A549 (cell line): ENCODE results near the gene GRK5. TPM values are rescaled to one million over a fixed set of nuclear protein-coding genes. Genes with fewer than 3 reads are reported as not detected.
A peak's percentile ranks its signal among the peaks of the same experiment; 100 is the strongest.
"Not testable (repeated sequence)": the region's sequence is repeated elsewhere in the genome, so short reads cannot be mapped to it uniquely, and the experiment has no call there.

Experiments used
- ATAC-seq, 2 experiments: fragments of 200-7000 bp in 1 of 2; fragments of >200 bp in 1 of 2; cut with Nextera tagmentation in 1 of 2; cut with Tn5 transposase in 1 of 2; 3 replicates each; pipeline versions ENCODE4 v1.8.0 to v1.9.1; 2018 to 2020; ENCODE audit warnings: mild to moderate bottlenecking in 1 of 2, moderate library complexity in 1 of 2
- CTCF ChIA-PET: fragments of 300-600 bp; sonication (Branson Sonifier 250); formaldehyde crosslinking; extraction: SDS; loops from one replicate; lab custom pipeline; 2021; ENCODE audit warnings: antibody characterized with exemption, inconsistent platforms; lab: Yijun Ruan, JAX
- POLR2A ChIA-PET: fragments of 350-600 bp; formaldehyde crosslinking; extraction: SDS; loops from one replicate; lab custom pipeline; 2021; ENCODE audit warnings: antibody characterized with exemption, inconsistent platforms; lab: Yijun Ruan, JAX
- DNase-seq, 2 experiments: peaks; one replicate each; pipeline versions ENCODE4 v3.0.0 to v3.0.0-alpha.2; 2011 to 2016; ENCODE audit warnings: low read depth in 1 of 2, low spot score in 1 of 2
- FAIRE-seq: peaks from 2 replicates; lab custom pipeline; 2011; peaks lifted over from hg19 to GRCh38; lab: Jason Lieb, UNC
- H3K27ac ChIP-seq, 2 experiments: fragments of >200 bp; sonication (Bioruptor Twin); formaldehyde crosslinking; 3 replicates each; pipeline ENCODE4 v1.5.1; 2016 to 2017
- H3K4me1 ChIP-seq: fragments of >200 bp; sonication (Bioruptor Twin); formaldehyde crosslinking; 3 replicates; pipeline ENCODE4 v1.6.1; 2016
- H3K4me2 ChIP-seq: fragments of >200 bp; sonication (Bioruptor Twin); formaldehyde crosslinking; 3 replicates; pipeline ENCODE4 v1.6.1; 2016
- H3K4me3 ChIP-seq: fragments of >200 bp; sonication (Bioruptor Twin); formaldehyde crosslinking; 3 replicates; pipeline ENCODE4 v1.5.1; 2016
- H3K9me3 ChIP-seq: fragments of >200 bp; sonication (Bioruptor Twin); formaldehyde crosslinking; 3 replicates; pipeline ENCODE4 v1.6.1; 2016
- ATOH8 ChIP-seq: fragments of 250-450 bp; sonication (Bioruptor Pico); IDR thresholded peaks from 2 replicates; pipeline ENCODE4 v1.5.0; 2020; ENCODE audit warnings: low read depth, mild to moderate bottlenecking, moderate library complexity
- CBX8 ChIP-seq: fragments of 200-600 bp; sonication (generic); IDR thresholded peaks from 2 replicates; pipeline ENCODE4 v1.6.1; 2016
- E2F6 ChIP-seq: IDR thresholded peaks from 2 replicates; pipeline ENCODE4 v1.6.1; 2012; ENCODE audit warnings: low read depth, borderline replicate concordance
- ESRRA ChIP-seq: fragments of 150-350 bp; IDR thresholded peaks from 2 replicates; pipeline ENCODE4 v1.6.1; 2014; ENCODE audit warnings: mild to moderate bottlenecking, low read length, borderline replicate concordance
- FOSL2 ChIP-seq, 2 experiments: fragments of 450-650 bp in 1 of 2; fragments of >200 bp in 1 of 2; sonication (Bioruptor Twin) in 1 of 2; formaldehyde crosslinking; IDR thresholded peaks; 2 replicates each; pipeline versions ENCODE4 v1.5.0 to v1.6.1; 2016 to 2020; ENCODE audit warnings: mild to moderate bottlenecking in 1 of 2, moderate library complexity in 1 of 2
- GATA3 ChIP-seq: IDR thresholded peaks from 2 replicates; pipeline ENCODE4 v1.6.1; 2012; ENCODE audit warnings: borderline replicate concordance
- HMGXB4 ChIP-seq: fragments of 250-450 bp; sonication (Bioruptor Pico); IDR thresholded peaks from 2 replicates; pipeline ENCODE4 v1.5.0; 2021; ENCODE audit warnings: mild to moderate bottlenecking, moderate library complexity, borderline replicate concordance
- HOXA7 ChIP-seq: fragments of 250-450 bp; sonication (Bioruptor Pico); IDR thresholded peaks from 2 replicates; pipeline ENCODE4 v1.5.0; 2020; ENCODE audit warnings: mild to moderate bottlenecking, moderate library complexity
- HOXB13 ChIP-seq: fragments of 250-450 bp; sonication (Bioruptor Pico); IDR thresholded peaks from 2 replicates; pipeline ENCODE4 v1.5.0; 2020; ENCODE audit warnings: low read depth, mild to moderate bottlenecking, moderate library complexity
- JUN ChIP-seq, 2 experiments: fragments of >200 bp; sonication (Bioruptor Twin); formaldehyde crosslinking; IDR thresholded peaks; 2 replicates in 1 of 2; 3 replicates in 1 of 2; pipeline ENCODE4 v1.6.1; 2016 to 2017
- KDM5A ChIP-seq: fragments of 200-600 bp; sonication (generic); IDR thresholded peaks from 2 replicates; pipeline ENCODE4 v1.6.1; 2016; ENCODE audit warnings: antibody characterized with exemption, mild to moderate bottlenecking
- MAFK ChIP-seq: fragments of 450-650 bp; IDR thresholded peaks from 2 replicates; pipeline ENCODE4 v1.6.1; 2014; ENCODE audit not compliant: partially characterized antibody
- MYC ChIP-seq: IDR thresholded peaks from 2 replicates; pipeline ENCODE4 v1.6.1; 2012; ENCODE audit warnings: mild to moderate bottlenecking, inconsistent platforms, low read length, improper control_type of control experiment, borderline replicate concordance
- NFE2L2 ChIP-seq: fragments of 150-350 bp; conservative IDR thresholded peaks from 2 replicates; pipeline ENCODE4 v1.6.1; 2014; ENCODE audit warnings: low read length
- NPAS2 ChIP-seq: fragments of 250-450 bp; sonication (Bioruptor Pico); IDR thresholded peaks from 2 replicates; pipeline ENCODE4 v1.8.0; 2022; ENCODE audit warnings: mild to moderate bottlenecking, moderate library complexity, borderline replicate concordance
- POLR2A ChIP-seq: IDR thresholded peaks from 2 replicates; pipeline ENCODE4 v1.6.1; 2012; ENCODE audit warnings: mild to moderate bottlenecking, low read length
- SREBF2 ChIP-seq: fragments of 450-650 bp; IDR thresholded peaks from 2 replicates; pipeline ENCODE4 v1.6.1; 2014; ENCODE audit warnings: mild to moderate bottlenecking, moderate library complexity
- ZC3H11A ChIP-seq: fragments of 450-650 bp; IDR thresholded peaks from 2 replicates; pipeline ENCODE4 v1.6.1; 2014; ENCODE audit warnings: antibody characterized with exemption, mild to moderate bottlenecking
- ZNF302 ChIP-seq: fragments of 250-450 bp; sonication (Bioruptor Pico); IDR thresholded peaks from 2 replicates; pipeline ENCODE4 v1.9.0; 2021; ENCODE audit warnings: inconsistent platforms, mild to moderate bottlenecking, moderate library complexity
- WGBS: methylation state at CpG from one replicate; pipeline ENCODE4 v1.1.6; 2017; ENCODE audit errors: missing lambda C conversion rate; 5-methylcytosine and 5-hydroxymethylcytosine counted together
- polyA plus RNA-seq, 4 experiments: library from polyadenylated mRNA; depleted of rRNA in 3 of 4; stranded (reverse); fragments of >200 nt; fragmentation: RNase III in 1 of 4; extraction: RNeasy Plus Mini Kit Qiagen cat#74134 plus additional on column Dnase treatment in 1 of 4; gene quantifications; 2 replicates in 3 of 4; 3 replicates in 1 of 4; pipeline ENCODE4 v1.2.3, GENCODE V29; 2011 to 2017
- TF ChIP-seq, protein P1 (sequence below): fragments of >200 bp; sonication (Bioruptor Twin); formaldehyde crosslinking; IDR thresholded peaks from 3 replicates; pipeline ENCODE4 v1.5.1; 2016
- TF ChIP-seq, protein P2 (sequence below): IDR thresholded peaks from 2 replicates; pipeline ENCODE4 v1.6.1; 2012
- TF ChIP-seq, protein P3 (sequence below): fragments of >200 bp; sonication (Bioruptor Twin); formaldehyde crosslinking; IDR thresholded peaks from 3 replicates; pipeline ENCODE4 v1.6.1; 2016

The GRK5 gene
- polyA plus RNA-seq, 2 of the 4 experiments (the other 2 are of a cell fraction) = 5.0 to 7.9 TPM

DNA sequence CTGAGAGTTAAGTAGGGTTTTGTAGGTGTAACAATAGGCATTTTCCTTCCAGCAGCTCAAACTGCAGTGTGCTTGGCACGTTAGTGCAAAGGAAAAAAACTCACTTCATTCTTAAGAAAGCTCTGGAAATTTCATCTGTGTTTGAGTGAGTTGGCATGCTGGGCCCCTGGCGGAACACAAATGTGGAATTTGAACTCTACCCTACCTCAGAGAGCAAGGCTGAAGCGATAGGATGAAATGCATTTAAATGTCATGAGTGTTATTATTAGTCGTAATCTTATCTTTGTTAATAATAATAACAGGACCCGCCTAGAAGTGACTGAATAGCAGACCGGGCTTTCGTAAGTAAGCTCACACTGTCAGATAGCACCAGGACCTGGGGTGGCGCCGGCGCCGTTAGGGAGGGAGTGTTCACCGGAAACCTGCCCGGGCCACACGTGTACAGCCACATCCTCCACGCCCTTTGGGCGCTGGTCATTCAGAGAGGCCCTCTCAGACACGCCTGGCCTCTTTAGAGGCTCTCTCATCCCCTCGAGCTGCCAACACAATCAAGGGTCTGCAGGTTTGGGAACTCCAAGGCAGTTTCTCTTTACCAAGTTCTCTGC is 63.5 kb downstream of the GRK5 start:
- Histone ChIP-seq H3K27ac (peak overlapping the region; percentile 76 to 83), H3K4me2 (peak overlapping the region; percentile 77), H3K4me1 (peaks cover 30% of the 10 kb centered on the region), H3K4me3 (peak overlapping the region; percentile 19; the same call in 1 of the 3 replicates), H3K9me3 (no peaks in the 10 kb centered on the region)
- DNase-seq = peak; percentile 50 to 72
- CTCF ChIA-PET = interaction anchor here (0.7 to 3.4 kb wide), 28 partner anchors 8 to 175 kb away, joined by 3 to 20 read pairs (median 4); partner anchors contain the start of gene GRK5
- TF ChIP-seq CBX8 (no peak), NPAS2 (CRISPR knock-in tag) (no peak), HMGXB4 (CRISPR knock-in tag) (no peak), ZC3H11A (no peak), JUN (IDR thresholded peaks at IDR 0.05) (0 out of 5 replicates have a peak, but pooled peaks of 1 of the 2 experiments have one; percentile 32), FOSL2 (IDR thresholded peaks at IDR 0.05) (no peak), FOSL2 (CRISPR knock-in tag; IDR thresholded peaks at IDR 0.05) (no peak), ATOH8 (CRISPR knock-in tag) (no peak), HOXB13 (no peak), ESRRA (no peak), GATA3 (no peak), HOXA7 (no peak), ZNF302 (CRISPR knock-in tag) (no peak), MYC (peak; percentile 57; the same call in 1 of the 2 replicates), KDM5A (no peak), E2F6 (peak; percentile 75; the same call in 1 of the 2 replicates), MAFK (no peak), POLR2A (no peak), SREBF2 (no peak), NFE2L2 (no peak)
- TF ChIP-seq, protein P1, sequence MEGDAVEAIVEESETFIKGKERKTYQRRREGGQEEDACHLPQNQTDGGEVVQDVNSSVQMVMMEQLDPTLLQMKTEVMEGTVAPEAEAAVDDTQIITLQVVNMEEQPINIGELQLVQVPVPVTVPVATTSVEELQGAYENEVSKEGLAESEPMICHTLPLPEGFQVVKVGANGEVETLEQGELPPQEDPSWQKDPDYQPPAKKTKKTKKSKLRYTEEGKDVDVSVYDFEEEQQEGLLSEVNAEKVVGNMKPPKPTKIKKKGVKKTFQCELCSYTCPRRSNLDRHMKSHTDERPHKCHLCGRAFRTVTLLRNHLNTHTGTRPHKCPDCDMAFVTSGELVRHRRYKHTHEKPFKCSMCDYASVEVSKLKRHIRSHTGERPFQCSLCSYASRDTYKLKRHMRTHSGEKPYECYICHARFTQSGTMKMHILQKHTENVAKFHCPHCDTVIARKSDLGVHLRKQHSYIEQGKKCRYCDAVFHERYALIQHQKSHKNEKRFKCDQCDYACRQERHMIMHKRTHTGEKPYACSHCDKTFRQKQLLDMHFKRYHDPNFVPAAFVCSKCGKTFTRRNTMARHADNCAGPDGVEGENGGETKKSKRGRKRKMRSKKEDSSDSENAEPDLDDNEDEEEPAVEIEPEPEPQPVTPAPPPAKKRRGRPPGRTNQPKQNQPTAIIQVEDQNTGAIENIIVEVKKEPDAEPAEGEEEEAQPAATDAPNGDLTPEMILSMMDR = no peak
- TF ChIP-seq, protein P2, sequence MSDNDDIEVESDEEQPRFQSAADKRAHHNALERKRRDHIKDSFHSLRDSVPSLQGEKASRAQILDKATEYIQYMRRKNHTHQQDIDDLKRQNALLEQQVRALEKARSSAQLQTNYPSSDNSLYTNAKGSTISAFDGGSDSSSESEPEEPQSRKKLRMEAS = peak; percentile 92
- TF ChIP-seq, protein P3, sequence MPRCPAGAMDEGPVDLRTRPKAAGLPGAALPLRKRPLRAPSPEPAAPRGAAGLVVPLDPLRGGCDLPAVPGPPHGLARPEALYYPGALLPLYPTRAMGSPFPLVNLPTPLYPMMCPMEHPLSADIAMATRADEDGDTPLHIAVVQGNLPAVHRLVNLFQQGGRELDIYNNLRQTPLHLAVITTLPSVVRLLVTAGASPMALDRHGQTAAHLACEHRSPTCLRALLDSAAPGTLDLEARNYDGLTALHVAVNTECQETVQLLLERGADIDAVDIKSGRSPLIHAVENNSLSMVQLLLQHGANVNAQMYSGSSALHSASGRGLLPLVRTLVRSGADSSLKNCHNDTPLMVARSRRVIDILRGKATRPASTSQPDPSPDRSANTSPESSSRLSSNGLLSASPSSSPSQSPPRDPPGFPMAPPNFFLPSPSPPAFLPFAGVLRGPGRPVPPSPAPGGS = no peak
- 7% methylated on average over 15 of the region's 18 CpGs for WGBS
- POLR2A ChIA-PET = interaction anchor here (1.0 to 1.4 kb wide), 3 partner anchors 17 to 64 kb away, joined by 4 to 12 read pairs (median 6); partner anchors contain the start of gene GRK5
- FAIRE-seq = no peak
- peak; percentile 87 to 90 for ATAC-seq

DNA sequence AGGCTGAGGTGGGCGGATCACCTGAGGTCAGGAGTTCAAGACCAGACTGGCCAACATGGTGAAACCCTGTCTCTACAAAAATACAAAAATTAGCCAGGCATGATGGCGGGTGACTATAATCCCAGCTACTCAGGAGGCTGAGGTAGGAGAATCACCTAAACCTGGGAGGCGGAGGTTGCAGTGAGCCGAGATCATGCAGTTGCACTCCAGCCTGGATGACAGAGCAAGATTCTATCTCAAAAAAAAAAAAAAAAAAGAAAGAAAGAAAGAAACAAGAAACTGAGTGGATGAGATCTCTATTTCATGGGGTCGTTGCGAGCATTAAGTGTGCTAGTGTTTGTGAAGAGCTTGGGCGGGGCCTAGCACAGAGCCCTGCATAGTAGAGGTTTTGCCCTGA is 65.0 kb downstream of the GRK5 start:
- H3K9me3 ChIP-seq, H3K4me3 ChIP-seq, ATAC-seq, FAIRE-seq, POLR2A ChIA-PET, DNase-seq: not testable (repeated sequence)
- CTCF ChIA-PET = interaction anchor here (0.7 to 3.4 kb wide), 12 partner anchors 10 to 153 kb away, joined by 3 to 20 read pairs (median 6); partner anchors contain the start of gene GRK5
- H3K4me2 ChIP-seq = peak overlapping the region; percentile 77; the same call in 2 of the 3 replicates
- WGBS = 96% methylated on average over 7 of the region's 7 CpGs
- peaks cover 30% of the 10 kb centered on the region for H3K4me1 ChIP-seq
- H3K27ac ChIP-seq = peak overlapping the region; percentile 76 to 83; a peak in 4 of 6 replicates
